H1 (cell line): ENCODE data around the gene CRTAC1. TPM values are rescaled to one million over a fixed set of nuclear protein-coding genes. Genes with fewer than 3 reads are reported as not detected.

Experiments
- CTCF ChIA-PET: fragments of 300-600 bp; sonication (Branson Sonifier 250); formaldehyde crosslinking; loops from one replicate; lab custom pipeline; 2021; ENCODE audit not compliant: partially characterized antibody; lab: Charles Lee
- POLR2A ChIA-PET: fragments of 300-600 bp; sonication (Branson Sonifier 250); formaldehyde crosslinking; loops from one replicate; lab custom pipeline; 2021; ENCODE audit warnings: inconsistent platforms; ENCODE audit not compliant: partially characterized antibody; lab: Charles Lee
- DNase-seq, 2 experiments: peaks; one replicate each; pipeline versions ENCODE4 v3.0.0 to v3.0.0-alpha.2; 2010 to 2022; ENCODE audit warnings: low spot score in 2 of 2, low read depth in 1 of 2, mixed read lengths in 1 of 2
- FAIRE-seq: peaks from 2 replicates; lab custom pipeline; 2011; peaks lifted over from hg19 to GRCh38; lab: Jason Lieb, UNC
- H2AFZ ChIP-seq: 2 replicates; pipeline ENCODE4 v1.8.1; 2012; ENCODE audit warnings: low read length, inconsistent platforms
- H2AK5ac ChIP-seq: 2 replicates; pipeline ENCODE4 v1.6.1; 2013; ENCODE audit warnings: low read depth, low read length
- H2BK120ac ChIP-seq: replicated peaks from 2 replicates; pipeline ENCODE3; 2013; ENCODE audit warnings: low read depth, low read length, inconsistent platforms
- H2BK12ac ChIP-seq: 2 replicates; pipeline ENCODE4 v1.6.1; 2013; ENCODE audit warnings: low read depth, low read length
- H2BK15ac ChIP-seq: 2 replicates; pipeline ENCODE4 v1.6.1; 2013; ENCODE audit warnings: low read length
- H2BK20ac ChIP-seq: 2 replicates; pipeline ENCODE4 v1.6.1; 2013; ENCODE audit warnings: low read length
- H2BK5ac ChIP-seq: 2 replicates; pipeline ENCODE4 v1.6.1; 2013; ENCODE audit warnings: low read depth, low read length
- H3K14ac ChIP-seq: 2 replicates; pipeline ENCODE4 v1.6.1; 2013; ENCODE audit warnings: inconsistent platforms; ENCODE audit not compliant: insufficient read length
- H3K18ac ChIP-seq: 2 replicates; pipeline ENCODE4 v1.6.1; 2013; ENCODE audit warnings: low read length; ENCODE audit errors: extremely low read depth
- H3K23ac ChIP-seq: 2 replicates; pipeline ENCODE4 v1.6.1; 2013; ENCODE audit warnings: inconsistent platforms; ENCODE audit not compliant: insufficient read length
- H3K23me2 ChIP-seq: 2 replicates; pipeline ENCODE4 v1.6.1; 2013; ENCODE audit warnings: low read depth, low read length
- H3K27ac ChIP-seq: 2 replicates; pipeline ENCODE4 v1.6.1; 2011; ENCODE audit warnings: low read depth, low read length, inconsistent platforms
- H3K27me3 ChIP-seq, 4 experiments: replicated peaks in 1 of 4; 1 replicate in 1 of 4; 2 replicates in 3 of 4; pipeline versions ENCODE4 v1.6.1 to v1.8.1; 2011 to 2013; ENCODE audit warnings: low read length in 3 of 4, mild to moderate bottlenecking in 3 of 4, inconsistent platforms in 2 of 4, mixed read lengths in 2 of 4, moderate library complexity in 1 of 4; ENCODE audit not compliant: control insufficient read depth in 3 of 4, insufficient read depth in 3 of 4; ENCODE audit errors: extremely low read depth in 1 of 4
- H3K36me3 ChIP-seq, 4 experiments: 2 replicates each; pipeline versions ENCODE4 v1.6.1 to v1.8.1; 2011 to 2013; ENCODE audit warnings: mild to moderate bottlenecking in 4 of 4, low read length in 3 of 4, moderate library complexity in 2 of 4, control low read depth in 1 of 4, inconsistent platforms in 1 of 4; ENCODE audit not compliant: insufficient read depth in 4 of 4, control insufficient read depth in 2 of 4
- H3K4ac ChIP-seq: replicated peaks from 2 replicates; pipeline ENCODE3; 2013; ENCODE audit warnings: low read length, low read depth, mixed read lengths, inconsistent platforms; ENCODE audit not compliant: insufficient read length
- H3K4me1 ChIP-seq, 4 experiments: replicated peaks in 1 of 4; 1 replicate in 1 of 4; 2 replicates in 3 of 4; pipeline versions ENCODE4 v1.6.1 to v1.8.1; 2011 to 2013; ENCODE audit warnings: low read length in 3 of 4, inconsistent platforms in 2 of 4, mixed read lengths in 1 of 4; ENCODE audit not compliant: insufficient read depth in 4 of 4, control insufficient read depth in 3 of 4
- H3K4me2 ChIP-seq, 2 experiments: 2 replicates each; pipeline versions ENCODE4 v1.6.1 to v1.8.1; 2011 to 2013; ENCODE audit warnings: low read depth in 2 of 2, low read length in 2 of 2, control low read depth in 1 of 2, inconsistent platforms in 1 of 2, mild to moderate bottlenecking in 1 of 2; ENCODE audit not compliant: insufficient read depth in 1 of 2
- H3K4me3 ChIP-seq, 4 experiments: fragments of 200-600, 300-600 bp in 1 of 4; sonication (generic), shearing (Covaris generic), sonication (Bioruptor Twin) in 1 of 4; 2 replicates each; pipeline versions ENCODE4 v1.5.1 to v1.8.1; 2011 to 2016; ENCODE audit warnings: low read length in 4 of 4, low read depth in 3 of 4, control low read depth in 2 of 4, inconsistent platforms in 2 of 4, mild to moderate bottlenecking in 2 of 4, mixed read lengths in 1 of 4, moderate library complexity in 1 of 4; ENCODE audit not compliant: insufficient read depth in 2 of 4; ENCODE audit errors: extremely low read depth in 1 of 4
- H3K56ac ChIP-seq: replicated peaks from 2 replicates; pipeline ENCODE3; 2013; ENCODE audit warnings: low read depth, mild to moderate bottlenecking, mixed read lengths, low read length, inconsistent platforms; ENCODE audit not compliant: insufficient read length
- H3K79me1 ChIP-seq: 2 replicates; pipeline ENCODE4 v1.6.1; 2013; ENCODE audit warnings: low read depth, low read length, control low read depth
- H3K79me2 ChIP-seq, 2 experiments: 2 replicates each; pipeline versions ENCODE4 v1.6.1 to v1.8.1; 2012 to 2013; ENCODE audit warnings: low read length in 2 of 2, mild to moderate bottlenecking in 2 of 2, inconsistent platforms in 1 of 2; ENCODE audit not compliant: insufficient read depth in 2 of 2, control insufficient read depth in 1 of 2
- H3K9ac ChIP-seq, 4 experiments: replicated peaks in 1 of 4; 1 replicate in 1 of 4; 2 replicates in 3 of 4; pipeline versions ENCODE4 v1.6.1 to v1.8.1; 2011 to 2013; ENCODE audit warnings: low read depth in 3 of 4, low read length in 3 of 4, control low read depth in 2 of 4, mild to moderate bottlenecking in 2 of 4, moderate library complexity in 2 of 4, inconsistent platforms in 1 of 4; ENCODE audit errors: extremely low read depth in 1 of 4
- H3K9me3 ChIP-seq, 2 experiments: 2 replicates each; pipeline versions ENCODE4 v1.6.1 to v1.8.1; 2012 to 2013; ENCODE audit warnings: mild to moderate bottlenecking in 2 of 2, moderate library complexity in 2 of 2, control low read depth in 1 of 2, inconsistent platforms in 1 of 2, low read depth in 1 of 2, low read length in 1 of 2, mixed read lengths in 1 of 2; ENCODE audit not compliant: insufficient read depth in 2 of 2
- H4K20me1 ChIP-seq, 2 experiments: replicated peaks in 1 of 2; 2 replicates each; pipeline versions ENCODE3 to v1.8.1; 2011 to 2013; ENCODE audit warnings: inconsistent platforms in 2 of 2, low read length in 2 of 2, mild to moderate bottlenecking in 1 of 2; ENCODE audit not compliant: insufficient read depth in 2 of 2, control insufficient read depth in 1 of 2
- H4K5ac ChIP-seq: 2 replicates; pipeline ENCODE4 v1.6.1; 2013; ENCODE audit warnings: low read length, low read depth, mixed read lengths, inconsistent platforms; ENCODE audit not compliant: insufficient read length
- H4K8ac ChIP-seq: 2 replicates; pipeline ENCODE4 v1.8.0; 2013; ENCODE audit warnings: mild to moderate bottlenecking, moderate library complexity, low read length, inconsistent platforms; ENCODE audit not compliant: insufficient read depth; ENCODE audit errors: extremely low read depth
- H4K91ac ChIP-seq: replicated peaks from 2 replicates; pipeline ENCODE3; 2013; ENCODE audit warnings: low read length, mixed read lengths, inconsistent platforms; ENCODE audit not compliant: insufficient read length
- POLR2AphosphoS5 ChIP-seq: IDR thresholded peaks from 2 replicates; pipeline ENCODE4 v1.6.1; 2011; ENCODE audit warnings: low read depth, low read length
- polyA plus RNA-seq, 7 experiments: library from polyadenylated mRNA; depleted of rRNA in 3 of 7; stranded (reverse) in 5 of 7; unstranded in 2 of 7; fragments of >200 nt in 5 of 7; fragments of 200-250 nt in 2 of 7; gene quantifications; 1 replicate in 5 of 7; 2 replicates in 1 of 7; 4 replicates in 1 of 7; pipeline versions ENCODE4 v1.2.1 to v1.2.3, GENCODE V29; 2011 to 2013; ENCODE audit warnings: missing spikeins in 2 of 7, mixed read lengths in 2 of 7
- total RNA-seq: library from RNA; stranded (reverse); fragmentation: NEBNext Ultra II Directional; extraction: Animal tissue kit (Norgen Biotek cat#: 25700); gene quantifications from 2 replicates; pipeline ENCODE4 v1.2.1, GENCODE V29; 2021

Gene CRTAC1
- total and polyA plus RNA-seq, 2 of the 8 experiments (the other 6 are each of a cell fraction or from before 2014, with no cell fraction given), result 0.91 to 1.2 TPM

DNA sequence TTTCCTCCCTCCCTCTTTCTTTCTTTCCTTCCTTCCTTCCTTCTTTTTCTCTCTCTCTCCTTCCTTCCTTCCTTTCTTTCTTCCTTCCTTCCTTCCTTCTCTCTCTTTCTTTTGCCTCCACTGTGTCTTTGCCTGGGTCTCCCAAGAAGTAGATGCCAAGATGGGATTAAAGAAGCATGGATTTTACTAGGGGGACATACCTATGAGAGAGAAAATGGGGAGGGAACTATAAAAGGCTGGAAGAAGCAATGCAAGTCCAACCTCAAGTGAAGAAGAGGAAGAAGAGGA lies 33.3 kb upstream of the CRTAC1 start:
- H3K27ac ChIP-seq, result no peak overlapping the region
- H3K79me1 ChIP-seq, result no peaks in the 10 kb centered on the region
- H2BK12ac ChIP-seq, result no peak overlapping the region
- H2BK5ac ChIP-seq, result no peak overlapping the region
- H3K56ac ChIP-seq, result no peak overlapping the region
- no peak overlapping the region for H4K8ac ChIP-seq
- no peak overlapping the region for H2BK20ac ChIP-seq
- POLR2A ChIA-PET, result no interaction called here
- no peaks in the 10 kb centered on the region for H4K20me1 ChIP-seq
- H2AK5ac ChIP-seq, result no peak overlapping the region
- no peak overlapping the region for H3K9ac ChIP-seq
- H3K23me2 ChIP-seq, result no peaks in the 10 kb centered on the region
- no peak overlapping the region for H3K4ac ChIP-seq
- H2AFZ ChIP-seq, result no peak overlapping the region
- TF ChIP-seq POLR2AphosphoS5, result no peak
- no peak overlapping the region for H3K23ac ChIP-seq
- H4K91ac ChIP-seq, result no peak overlapping the region
- H4K5ac ChIP-seq, result no peak overlapping the region
- FAIRE-seq, result no peak
- DNase-seq, result no peak
- no peak overlapping the region for H3K18ac ChIP-seq
- H2BK15ac ChIP-seq, result no peak overlapping the region
- H3K4me3 ChIP-seq, result no peak overlapping the region
- H2BK120ac ChIP-seq, result no peak overlapping the region
- H3K79me2 ChIP-seq, result no peaks in the 10 kb centered on the region
- CTCF ChIA-PET, result interaction anchor here (1.6 to 1.9 kb wide), 2 partner anchors 18 to 22 kb away, joined by 7 to 11 read pairs; no protein-coding TSS in a partner anchor
- peaks cover 0 to 9% (median 2%) of the 10 kb centered on the region in 4 experiments; a peak in 2 of 7 replicates for H3K4me1 ChIP-seq
- H3K27me3 ChIP-seq, result no peaks in the 10 kb centered on the region
- H3K14ac ChIP-seq, result no peak overlapping the region
- H3K9me3 ChIP-seq, result no peaks in the 10 kb centered on the region
- H3K4me2 ChIP-seq, result no peak overlapping the region
- H3K36me3 ChIP-seq, result no peaks in the 10 kb centered on the region
